HepG2 (cell line): ENCODE data around the gene HPCAL1. TPM values are rescaled to one million over a fixed set of nuclear protein-coding genes. Genes with fewer than 3 reads are reported as not detected.

Experiments
- DNMT1 ChIP-seq: sonication (generic); formaldehyde crosslinking; IDR thresholded peaks from 2 replicates; pipeline ENCODE4 v1.5.1; 2020; ENCODE audit warnings: mild to moderate bottlenecking, missing genetic modification reagents
- HOMEZ ChIP-seq: IDR thresholded peaks from 2 replicates; pipeline ENCODE4 v1.6.1; 2016; ENCODE audit warnings: low read depth
- MED8 ChIP-seq: sonication (generic); formaldehyde crosslinking; IDR thresholded peaks from 2 replicates; pipeline ENCODE4 v1.8.1; 2023; ENCODE audit warnings: mild to moderate bottlenecking, missing genetic modification reagents; ENCODE audit not compliant: insufficient replicate concordance
- MEIS2 ChIP-seq: sonication (generic); formaldehyde crosslinking; IDR thresholded peaks from 2 replicates; pipeline ENCODE4 v1.9.0; 2021; ENCODE audit warnings: mild to moderate bottlenecking, missing genetic modification reagents
- NFE2 ChIP-seq: sonication (generic); formaldehyde crosslinking; IDR thresholded peaks from 2 replicates; pipeline ENCODE4 v1.4.0; 2020; ENCODE audit warnings: missing genetic modification reagents
- NFIB ChIP-seq: sonication (generic); formaldehyde crosslinking; IDR thresholded peaks from 2 replicates; pipeline ENCODE4 v1.9.0; 2021; ENCODE audit warnings: missing genetic modification reagents, mild to moderate bottlenecking, borderline replicate concordance
- PAF1 ChIP-seq: IDR thresholded peaks from 2 replicates; pipeline ENCODE4 v1.6.1; 2016; ENCODE audit warnings: missing genetic modification reagents, missing compliant biosample characterization
- RAD21 ChIP-seq: fragments of 450-650 bp; formaldehyde crosslinking; IDR thresholded peaks from 2 replicates; pipeline ENCODE4 v1.5.0; 2020; ENCODE audit warnings: mild to moderate bottlenecking
- STAG1 ChIP-seq: sonication (generic); formaldehyde crosslinking; IDR thresholded peaks from 2 replicates; pipeline ENCODE4 v1.4.0; 2020; ENCODE audit warnings: missing genetic modification reagents
- TBL1XR1 ChIP-seq: fragments of 150-350 bp; IDR thresholded peaks from 2 replicates; pipeline ENCODE4 v1.6.1; 2014; ENCODE audit warnings: borderline replicate concordance, low read length; ENCODE audit not compliant: partially characterized antibody
- YEATS2 ChIP-seq: sonication (generic); formaldehyde crosslinking; IDR thresholded peaks from 2 replicates; pipeline ENCODE4 v1.4.0; 2020; ENCODE audit warnings: missing genetic modification reagents, borderline replicate concordance
- ZNF136 ChIP-seq: sonication (generic); formaldehyde crosslinking; IDR thresholded peaks from 2 replicates; pipeline ENCODE4 v1.8.1; 2022; ENCODE audit warnings: low read depth, mild to moderate bottlenecking, moderate library complexity, missing genetic modification reagents
- ZNF18 ChIP-seq: sonication (generic); formaldehyde crosslinking; IDR thresholded peaks from 2 replicates; pipeline ENCODE4 v1.8.0; 2022; ENCODE audit warnings: mild to moderate bottlenecking, missing genetic modification reagents; ENCODE audit not compliant: insufficient replicate concordance
- ZNF24 ChIP-seq: fragments of 450-650 bp; IDR thresholded peaks from 2 replicates; pipeline ENCODE4 v1.6.1; 2017; ENCODE audit warnings: antibody characterized with exemption, mild to moderate bottlenecking
- ZNF367 ChIP-seq: sonication (generic); formaldehyde crosslinking; IDR thresholded peaks from 2 replicates; pipeline ENCODE4 v1.4.0; 2020; ENCODE audit warnings: missing genetic modification reagents, borderline replicate concordance
- ZNF567 ChIP-seq: sonication (generic); formaldehyde crosslinking; IDR thresholded peaks from 2 replicates; pipeline ENCODE4 v1.8.1; 2023; ENCODE audit warnings: mild to moderate bottlenecking, missing genetic modification reagents, borderline replicate concordance
- ZNF652 ChIP-seq: IDR thresholded peaks from 2 replicates; pipeline ENCODE4 v1.6.1; 2016; ENCODE audit warnings: low read depth, borderline replicate concordance
- ZNF781 ChIP-seq: sonication (generic); formaldehyde crosslinking; IDR thresholded peaks from 2 replicates; pipeline ENCODE4 v1.5.1; 2020; ENCODE audit warnings: borderline replicate concordance, mild to moderate bottlenecking, missing genetic modification reagents; ENCODE audit errors: not compliant biosample characterization
- ZNF788 ChIP-seq: sonication (generic); formaldehyde crosslinking; IDR thresholded peaks from 2 replicates; pipeline ENCODE4 v1.5.0; 2020; ENCODE audit warnings: mild to moderate bottlenecking, missing genetic modification reagents, borderline replicate concordance
- polyA plus RNA-seq, 8 experiments: library from polyadenylated mRNA; depleted of rRNA in 3 of 8; stranded (reverse) in 7 of 8; unstranded in 1 of 8; fragments of >200 nt; fragmentation: Illumina TruSeq in 4 of 8; extraction: Trizol in 4 of 8; gene quantifications; 2 replicates each; pipeline versions ENCODE4 v1.2.1 to v1.2.3, GENCODE V29; 2011 to 2016; ENCODE audit warnings: low read depth in 4 of 8, missing spikeins in 1 of 8, mixed read lengths in 1 of 8; ENCODE audit not compliant: insufficient read depth in 1 of 8
- total RNA-seq, 5 experiments: library from RNA; depleted of rRNA; stranded (reverse); fragments of >200 nt; fragmentation: Illumina TruSeq; extraction: Trizol; gene quantifications; 2 replicates each; pipeline ENCODE4 v1.2.3, GENCODE V29; 2016; ENCODE audit warnings: low read depth in 1 of 5
- TF ChIP-seq, protein P1 (sequence below): sonication (generic); formaldehyde crosslinking; IDR thresholded peaks from 2 replicates; pipeline ENCODE4 v1.8.1; 2023; ENCODE audit warnings: mild to moderate bottlenecking, moderate library complexity, missing genetic modification reagents
- TF ChIP-seq, protein P2 (sequence below): sonication (generic); formaldehyde crosslinking; IDR thresholded peaks from 2 replicates; pipeline ENCODE4 v1.4.0; 2020; ENCODE audit warnings: missing genetic modification reagents, borderline replicate concordance

HPCAL1 gene
- total and polyA plus RNA-seq, 2 of the 13 experiments (the other 11 are each of a cell fraction or from before 2014, with no cell fraction given), result 29.5 to 29.9 TPM

- TF ChIP-seq ZNF18 (CRISPR knock-in tag), result peak; percentile 42
- no peak for TF ChIP-seq PAF1
- TF ChIP-seq TBL1XR1, result no peak
- TF ChIP-seq ZNF781 (CRISPR knock-in tag), result no peak
- no peak for TF ChIP-seq ZNF24
- peak; percentile 53; the same call in 1 of the 2 replicates for TF ChIP-seq YEATS2
- TF ChIP-seq ZNF136, result 0 out of 2 replicates have a peak, but pooled peaks have one; percentile 53
- TF ChIP-seq STAG1 (CRISPR knock-in tag), result no peak
- TF ChIP-seq, protein P1, sequence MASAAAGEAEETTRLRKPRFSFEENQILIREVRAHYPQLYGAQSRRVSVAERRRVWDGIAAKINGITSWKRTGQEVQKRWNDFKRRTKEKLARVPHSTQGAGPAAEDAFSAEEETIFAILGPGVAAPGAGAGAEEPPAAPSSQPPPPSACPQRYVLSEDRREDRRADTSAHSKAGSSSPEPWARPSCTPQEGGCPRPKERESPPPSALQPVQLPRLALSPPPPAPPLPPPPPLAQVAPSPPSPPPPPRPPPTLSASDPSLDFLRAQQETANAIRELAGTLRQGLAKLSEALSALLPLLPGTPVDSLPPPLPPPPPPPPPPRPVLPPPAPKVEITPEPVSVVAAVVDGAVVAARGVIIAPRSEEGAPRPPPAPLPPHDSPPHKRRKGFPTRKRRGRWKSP (CRISPR knock-in tag), result no peak
- peak; percentile 33; the same call in 1 of the 2 replicates for TF ChIP-seq RAD21 (CRISPR knock-in tag)
- no peak for TF ChIP-seq ZNF567 (CRISPR knock-in tag)
- 0 out of 2 replicates have a peak, but pooled peaks have one; percentile 41 for TF ChIP-seq MEIS2 (CRISPR knock-in tag)
- TF ChIP-seq MED8, result no peak
- peak; percentile 41; the same call in 1 of the 2 replicates for TF ChIP-seq ZNF652 (CRISPR knock-in tag)
- TF ChIP-seq ZNF367 (CRISPR knock-in tag), result peak; percentile 95
- no peak for TF ChIP-seq NFE2 (CRISPR knock-in tag)
- TF ChIP-seq ZNF788 (CRISPR knock-in tag), result no peak
- TF ChIP-seq HOMEZ (CRISPR knock-in tag), result no peak
- TF ChIP-seq NFIB (CRISPR knock-in tag), result no peak
- TF ChIP-seq, protein P2, sequence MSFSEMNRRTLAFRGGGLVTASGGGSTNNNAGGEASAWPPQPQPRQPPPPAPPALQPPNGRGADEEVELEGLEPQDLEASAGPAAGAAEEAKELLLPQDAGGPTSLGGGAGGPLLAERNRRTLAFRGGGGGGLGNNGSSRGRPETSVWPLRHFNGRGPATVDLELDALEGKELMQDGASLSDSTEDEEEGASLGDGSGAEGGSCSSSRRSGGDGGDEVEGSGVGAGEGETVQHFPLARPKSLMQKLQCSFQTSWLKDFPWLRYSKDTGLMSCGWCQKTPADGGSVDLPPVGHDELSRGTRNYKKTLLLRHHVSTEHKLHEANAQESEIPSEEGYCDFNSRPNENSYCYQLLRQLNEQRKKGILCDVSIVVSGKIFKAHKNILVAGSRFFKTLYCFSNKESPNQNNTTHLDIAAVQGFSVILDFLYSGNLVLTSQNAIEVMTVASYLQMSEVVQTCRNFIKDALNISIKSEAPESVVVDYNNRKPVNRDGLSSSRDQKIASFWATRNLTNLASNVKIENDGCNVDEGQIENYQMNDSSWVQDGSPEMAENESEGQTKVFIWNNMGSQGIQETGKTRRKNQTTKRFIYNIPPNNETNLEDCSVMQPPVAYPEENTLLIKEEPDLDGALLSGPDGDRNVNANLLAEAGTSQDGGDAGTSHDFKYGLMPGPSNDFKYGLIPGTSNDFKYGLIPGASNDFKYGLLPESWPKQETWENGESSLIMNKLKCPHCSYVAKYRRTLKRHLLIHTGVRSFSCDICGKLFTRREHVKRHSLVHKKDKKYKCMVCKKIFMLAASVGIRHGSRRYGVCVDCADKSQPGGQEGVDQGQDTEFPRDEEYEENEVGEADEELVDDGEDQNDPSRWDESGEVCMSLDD (CRISPR knock-in tag), result no peak
- no peak for TF ChIP-seq DNMT1
Observed at GRCh38 chr2:10325278-10326145, 22.8 kb downstream of the HPCAL1 start (continued).
